HL-60 (cell line): ENCODE measurements around the gene TLR8.

Experiments used
- DNase-seq, 2 experiments: peaks; one replicate each; pipeline ENCODE4 v3.0.0-alpha.2; 2010 to 2020; ENCODE audit warnings: low read depth in 1 of 2, low spot score in 1 of 2
- H3K27ac ChIP-seq: fragments of 250-450 bp; sonication (Bioruptor Pico); replicated peaks from 2 replicates; pipeline ENCODE4 v1.5.1; 2020; ENCODE audit warnings: mild to moderate bottlenecking, moderate library complexity
- H3K27me3 ChIP-seq: fragments of 250-450 bp; sonication (Bioruptor Pico); 2 replicates; pipeline ENCODE4 v1.5.1; 2021; ENCODE audit warnings: mild to moderate bottlenecking, moderate library complexity; ENCODE audit not compliant: insufficient read depth, poor library complexity, severe bottlenecking
- H3K4me3 ChIP-seq: replicated peaks from 2 replicates; pipeline ENCODE4 v1.5.1; 2011; ENCODE audit warnings: mild to moderate bottlenecking, control low read depth, low read length; ENCODE audit not compliant: insufficient read depth
- CTCF ChIP-seq: IDR thresholded peaks from one replicate; pipeline ENCODE4 v1.5.1; 2011; ENCODE audit warnings: low read length, control low read depth, inconsistent platforms; ENCODE audit not compliant: insufficient read depth
- GABPA ChIP-seq: IDR thresholded peaks from 2 replicates; pipeline ENCODE4 v1.6.1; 2012; ENCODE audit warnings: low read depth
- POLR2AphosphoS5 ChIP-seq: IDR thresholded peaks from 2 replicates; pipeline ENCODE4 v1.6.1; 2012; ENCODE audit warnings: low read depth
- REST ChIP-seq: IDR thresholded peaks from 2 replicates; pipeline ENCODE4 v1.6.1; 2012; ENCODE audit warnings: low read depth; ENCODE audit not compliant: insufficient replicate concordance
- SPI1 ChIP-seq: IDR thresholded peaks from 2 replicates; pipeline ENCODE4 v1.6.1; 2012; ENCODE audit warnings: low read depth, mild to moderate bottlenecking, borderline replicate concordance

Gene TLR8

DNA sequence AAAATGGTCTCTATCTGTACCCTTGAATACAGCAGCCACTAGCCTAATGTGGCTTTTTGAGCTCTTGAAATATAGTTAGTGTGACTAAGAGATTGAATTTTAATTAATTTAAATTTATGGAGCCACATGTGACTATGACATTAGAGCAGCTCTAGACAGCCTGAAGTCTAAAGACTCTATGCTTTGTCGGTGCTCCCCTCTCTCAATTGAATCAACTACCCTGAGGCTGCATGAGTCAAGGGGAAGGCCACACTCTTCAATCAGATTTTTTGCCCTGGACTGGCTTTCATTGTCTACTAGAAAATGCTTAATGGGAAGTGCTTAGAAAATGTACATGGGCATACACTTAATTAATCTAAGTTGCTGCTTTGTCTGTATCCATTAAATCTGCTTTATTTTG is 27.9 kb upstream of the TLR8 start:
- Histone ChIP-seq H3K27me3 (no peaks in the 10 kb centered on the region), H3K27ac (no peak overlapping the region), H3K4me3 (no peak overlapping the region)
- no peak for DNase-seq
- no peak for TF ChIP-seq SPI1
- no peak for TF ChIP-seq GABPA
- TF ChIP-seq POLR2AphosphoS5, result no peak
- TF ChIP-seq REST, result no peak
- no peak for TF ChIP-seq CTCF

GRCh38 chrX:12881914-12882313 is 24.5 kb upstream of the TLR8 start:
- no peak overlapping the region for H3K4me3 ChIP-seq
- no peak for TF ChIP-seq POLR2AphosphoS5
- TF ChIP-seq GABPA, result no peak
- no peak for TF ChIP-seq SPI1
- TF ChIP-seq CTCF, result no peak
- TF ChIP-seq REST, result no peak
- no peak for DNase-seq
- H3K27me3 ChIP-seq, result no peaks in the 10 kb centered on the region
- H3K27ac ChIP-seq, result no peak overlapping the region

DNA sequence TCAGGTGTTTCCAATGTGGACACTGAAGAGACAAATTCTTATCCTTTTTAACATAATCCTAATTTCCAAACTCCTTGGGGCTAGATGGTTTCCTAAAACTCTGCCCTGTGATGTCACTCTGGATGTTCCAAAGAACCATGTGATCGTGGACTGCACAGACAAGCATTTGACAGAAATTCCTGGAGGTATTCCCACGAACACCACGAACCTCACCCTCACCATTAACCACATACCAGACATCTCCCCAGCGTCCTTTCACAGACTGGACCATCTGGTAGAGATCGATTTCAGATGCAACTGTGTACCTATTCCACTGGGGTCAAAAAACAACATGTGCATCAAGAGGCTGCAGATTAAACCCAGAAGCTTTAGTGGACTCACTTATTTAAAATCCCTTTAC is 20.9 kb upstream of the TLR8 start:
- TF ChIP-seq SPI1 (no peak), POLR2AphosphoS5 (no peak), GABPA (no peak), REST (no peak), CTCF (no peak)
- H3K27ac ChIP-seq, result no peak overlapping the region
- no peak for DNase-seq
- H3K27me3 ChIP-seq, result no peaks in the 10 kb centered on the region
- no peak overlapping the region for H3K4me3 ChIP-seq
